SK-N-SH treated with all-trans-retinoic acid at 6 μM for 48 hours (cell line): ENCODE results near the gene ABCC3.

ENCODE experiments used
- GLIS3 ChIP-seq: fragments of 250-450 bp; sonication (Bioruptor Pico); IDR thresholded peaks from 2 replicates; pipeline ENCODE4 v1.5.0; 2020; ENCODE audit warnings: mild to moderate bottlenecking, moderate library complexity
- PATZ1 ChIP-seq: fragments of 250-450 bp; sonication (Bioruptor Pico); IDR thresholded peaks from 2 replicates; pipeline ENCODE4 v1.8.0; 2020; ENCODE audit warnings: mild to moderate bottlenecking, moderate library complexity, borderline replicate concordance
- PPARA ChIP-seq: fragments of 250-450 bp; sonication (Bioruptor Pico); IDR thresholded peaks from 2 replicates; pipeline ENCODE4 v1.5.0; 2020; ENCODE audit warnings: mild to moderate bottlenecking, borderline replicate concordance
- TCF4 ChIP-seq: fragments of 250-450 bp; sonication (Bioruptor Pico); IDR thresholded peaks from 2 replicates; pipeline ENCODE4 v1.8.0; 2021; ENCODE audit warnings: mild to moderate bottlenecking, moderate library complexity, borderline replicate concordance
- TOX ChIP-seq: fragments of 250-450 bp; sonication (Bioruptor Pico); IDR thresholded peaks from 2 replicates; pipeline ENCODE4 v1.8.0; 2021; ENCODE audit warnings: mild to moderate bottlenecking, moderate library complexity, borderline replicate concordance
- ZNF8 ChIP-seq: fragments of 450-650 bp; formaldehyde crosslinking; IDR thresholded peaks from 2 replicates; pipeline ENCODE4 v1.5.0; 2020; ENCODE audit warnings: mild to moderate bottlenecking, moderate library complexity

GRCh38 chr17:50603340-50603739 is 31.3 kb upstream of the ABCC3 start:
- TF ChIP-seq PATZ1 (CRISPR knock-in tag), result no peak
- TF ChIP-seq GLIS3 (CRISPR knock-in tag), result no peak
- TF ChIP-seq TCF4 (CRISPR knock-in tag), result no peak
- no peak for TF ChIP-seq PPARA (CRISPR knock-in tag)
- no peak for TF ChIP-seq TOX (CRISPR knock-in tag)
- no peak for TF ChIP-seq ZNF8 (CRISPR knock-in tag)
